GM21528 (cell line): ENCODE measurements around the gene EYA3.

Source experiments
- ATAC-seq: cut with Tn5 transposase; IDR thresholded peaks from one replicate; pipeline ENCODE4 v1.9.1; 2021; ENCODE audit warnings: mild to moderate bottlenecking, moderate library complexity; ENCODE audit not compliant: unreplicated experiment, low FRiP score

Gene EYA3

GRCh38 chr1:27973771-27974416 lies 114.5 kb downstream of the EYA3 start:
- no peak for ATAC-seq

- no peak for ATAC-seq
These were observed 116.3 kb downstream of the EYA3 start for GRCh38 chr1:27972141-27972540.

- ATAC-seq: no peak
These were observed 116.7 kb downstream of the EYA3 start for GRCh38 chr1:27971674-27972073.

GRCh38 chr1:27970401-27970800 lies 118.0 kb downstream of the EYA3 start:
- ATAC-seq: no peak

GRCh38 chr1:27968692-27969091 lies 119.7 kb downstream of the EYA3 start:
- no peak for ATAC-seq

- no peak for ATAC-seq
These were observed 120.4 kb downstream of the EYA3 start for GRCh38 chr1:27967884-27968466.

- ATAC-seq: no peak
These were observed 121.1 kb downstream of the EYA3 start for GRCh38 chr1:27967106-27967883.

GRCh38 chr1:27966402-27967105 lies 121.9 kb downstream of the EYA3 start:
- ATAC-seq: no peak

GRCh38 chr1:27963393-27963792 lies 125.0 kb downstream of the EYA3 start:
- no peak for ATAC-seq

GRCh38 chr1:27961646-27962221 lies 126.7 kb downstream of the EYA3 start:
- no peak for ATAC-seq

- ATAC-seq: no peak
These were observed 127.4 kb downstream of the EYA3 start for GRCh38 chr1:27960762-27961645.

- peak; percentile 78 for ATAC-seq
These were observed 128.4 kb downstream of the EYA3 start, which contains the start of gene XKR8 for GRCh38 chr1:27959792-27960603. XKR8 (plus strand) TSS chr1:27959973; CDS start chr1:27960070, 97 bp downstream.

- no peak for ATAC-seq
These were observed 129.9 kb downstream of the EYA3 start for GRCh38 chr1:27958513-27958912.

- ATAC-seq: no peak
These were observed 130.8 kb downstream of the EYA3 start for GRCh38 chr1:27957655-27958054.

GRCh38 chr1:27956761-27957160 lies 131.6 kb downstream of the EYA3 start:
- ATAC-seq: no peak

- ATAC-seq: no peak
These were observed 133.3 kb downstream of the EYA3 start for GRCh38 chr1:27955076-27955475.

GRCh38 chr1:27954186-27954585 lies 134.2 kb downstream of the EYA3 start:
- no peak for ATAC-seq

GRCh38 chr1:27952147-27952546 lies 136.3 kb downstream of the EYA3 start:
- ATAC-seq: no peak

- ATAC-seq: no peak
These were observed 137.0 kb downstream of the EYA3 start for GRCh38 chr1:27951396-27951795.
